SH-SY5Y (cell line): ENCODE results near the gene TESK1.

Experiments
- GATA2 ChIP-seq: IDR thresholded peaks from 2 replicates; pipeline ENCODE4 v1.6.1; 2011; ENCODE audit warnings: mild to moderate bottlenecking, low read depth, low read length
- GATA3 ChIP-seq: IDR thresholded peaks from 2 replicates; pipeline ENCODE4 v1.6.1; 2011; ENCODE audit warnings: low read depth, mild to moderate bottlenecking, low read length, moderate library complexity

DNA sequence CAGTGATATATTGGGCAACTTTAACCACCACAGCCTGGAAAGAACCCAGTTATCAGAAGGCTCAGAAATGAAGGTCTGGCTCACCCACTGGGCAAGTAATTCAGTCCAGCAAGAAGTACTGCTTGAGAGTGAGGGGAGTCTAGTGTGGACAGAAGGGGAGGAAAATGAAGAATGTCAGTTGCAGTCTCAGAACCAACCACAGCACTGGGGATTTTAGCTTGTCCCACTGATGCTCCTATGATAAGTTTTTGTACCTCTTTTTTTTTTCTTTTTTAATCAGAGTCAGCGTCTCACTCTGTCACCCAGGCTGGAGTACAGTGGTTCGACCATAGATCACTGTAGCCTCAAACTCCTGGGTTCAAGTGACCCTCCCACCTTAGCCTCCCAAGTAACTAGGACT is 22.5 kb downstream of the TESK1 start:
- TF ChIP-seq GATA2 (no peak), GATA3 (no peak)
